HepG2 (cell line): ENCODE measurements around the gene TSPYL4. TPM values are rescaled to one million over a fixed set of nuclear protein-coding genes. Genes with fewer than 3 reads are reported as not detected.

Experiments
- FOXJ3 ChIP-seq: sonication (generic); formaldehyde crosslinking; IDR thresholded peaks from 2 replicates; pipeline ENCODE4 v1.4.0; 2020; ENCODE audit warnings: missing genetic modification reagents, mild to moderate bottlenecking, borderline replicate concordance
- GTF3A ChIP-seq: sonication (generic); formaldehyde crosslinking; conservative IDR thresholded peaks from 2 replicates; pipeline ENCODE4 v1.4.0; 2020; ENCODE audit warnings: mild to moderate bottlenecking, missing genetic modification reagents
- HDAC1 ChIP-seq: sonication (generic); formaldehyde crosslinking; IDR thresholded peaks from 2 replicates; pipeline ENCODE4 v1.5.1; 2020; ENCODE audit warnings: mild to moderate bottlenecking, missing genetic modification reagents
- MBD4 ChIP-seq: IDR thresholded peaks from 2 replicates; pipeline ENCODE4 v1.6.1; 2012; ENCODE audit warnings: low read length, inconsistent platforms, borderline replicate concordance
- NFE2L1 ChIP-seq: sonication (generic); formaldehyde crosslinking; IDR thresholded peaks from 2 replicates; pipeline ENCODE4 v1.4.0; 2020; ENCODE audit warnings: missing genetic modification reagents, mild to moderate bottlenecking, borderline replicate concordance
- PHB2 ChIP-seq: fragments of 450-650 bp; IDR thresholded peaks from 2 replicates; pipeline ENCODE4 v1.6.1; 2018; ENCODE audit not compliant: partially characterized antibody
- SALL2 ChIP-seq: sonication (generic); formaldehyde crosslinking; IDR thresholded peaks from 2 replicates; pipeline ENCODE4 v1.8.1; 2023; ENCODE audit warnings: mild to moderate bottlenecking, missing genetic modification reagents, inconsistent platforms
- ZFY ChIP-seq: sonication (generic); formaldehyde crosslinking; IDR thresholded peaks from 2 replicates; pipeline ENCODE4 v1.4.0; 2020; ENCODE audit warnings: missing genetic modification reagents
- ZMYM3 ChIP-seq: sonication (generic); formaldehyde crosslinking; IDR thresholded peaks from 2 replicates; pipeline ENCODE4 v1.5.1; 2020; ENCODE audit warnings: mild to moderate bottlenecking, missing genetic modification reagents
- ZNF136 ChIP-seq: sonication (generic); formaldehyde crosslinking; IDR thresholded peaks from 2 replicates; pipeline ENCODE4 v1.8.1; 2022; ENCODE audit warnings: low read depth, mild to moderate bottlenecking, moderate library complexity, missing genetic modification reagents
- ZNF33A ChIP-seq: sonication (generic); formaldehyde crosslinking; IDR thresholded peaks from 2 replicates; pipeline ENCODE4 v1.5.1; 2020; ENCODE audit warnings: missing genetic modification reagents, mild to moderate bottlenecking, moderate library complexity, borderline replicate concordance
- ZNF737 ChIP-seq: sonication (generic); formaldehyde crosslinking; IDR thresholded peaks from 2 replicates; pipeline ENCODE4 v1.5.0; 2020; ENCODE audit warnings: missing genetic modification reagents, mild to moderate bottlenecking, borderline replicate concordance
- ZNF83 ChIP-seq: sonication (generic); formaldehyde crosslinking; IDR thresholded peaks from 2 replicates; pipeline ENCODE4 v1.4.0; 2020; ENCODE audit warnings: missing genetic modification reagents, mild to moderate bottlenecking, borderline replicate concordance
- polyA plus RNA-seq, 8 experiments: library from polyadenylated mRNA; depleted of rRNA in 3 of 8; stranded (reverse) in 7 of 8; unstranded in 1 of 8; fragments of >200 nt; fragmentation: Illumina TruSeq in 4 of 8; extraction: Trizol in 4 of 8; gene quantifications; 2 replicates each; pipeline versions ENCODE4 v1.2.1 to v1.2.3, GENCODE V29; 2011 to 2016; ENCODE audit warnings: low read depth in 4 of 8, missing spikeins in 1 of 8, mixed read lengths in 1 of 8; ENCODE audit not compliant: insufficient read depth in 1 of 8
- total RNA-seq, 5 experiments: library from RNA; depleted of rRNA; stranded (reverse); fragments of >200 nt; fragmentation: Illumina TruSeq; extraction: Trizol; gene quantifications; 2 replicates each; pipeline ENCODE4 v1.2.3, GENCODE V29; 2016; ENCODE audit warnings: low read depth in 1 of 5
- TF ChIP-seq, protein P1 (sequence below): sonication (generic); formaldehyde crosslinking; IDR thresholded peaks from 2 replicates; pipeline ENCODE4 v1.4.0; 2020; ENCODE audit warnings: missing genetic modification reagents, mild to moderate bottlenecking, borderline replicate concordance
- TF ChIP-seq, protein P2 (sequence below): sonication (generic); formaldehyde crosslinking; IDR thresholded peaks from 2 replicates; pipeline ENCODE4 v1.5.1; 2020; ENCODE audit warnings: mild to moderate bottlenecking, missing genetic modification reagents, borderline replicate concordance
- TF ChIP-seq, protein P3 (sequence below): sonication (generic); formaldehyde crosslinking; IDR thresholded peaks from 2 replicates; pipeline ENCODE4 v1.4.0; 2020; ENCODE audit warnings: missing genetic modification reagents

TSPYL4 gene
- total and polyA plus RNA-seq, 2 of the 13 experiments (the other 11 are each of a cell fraction or from before 2014, with no cell fraction given): 18.0 to 19.7 TPM

DNA sequence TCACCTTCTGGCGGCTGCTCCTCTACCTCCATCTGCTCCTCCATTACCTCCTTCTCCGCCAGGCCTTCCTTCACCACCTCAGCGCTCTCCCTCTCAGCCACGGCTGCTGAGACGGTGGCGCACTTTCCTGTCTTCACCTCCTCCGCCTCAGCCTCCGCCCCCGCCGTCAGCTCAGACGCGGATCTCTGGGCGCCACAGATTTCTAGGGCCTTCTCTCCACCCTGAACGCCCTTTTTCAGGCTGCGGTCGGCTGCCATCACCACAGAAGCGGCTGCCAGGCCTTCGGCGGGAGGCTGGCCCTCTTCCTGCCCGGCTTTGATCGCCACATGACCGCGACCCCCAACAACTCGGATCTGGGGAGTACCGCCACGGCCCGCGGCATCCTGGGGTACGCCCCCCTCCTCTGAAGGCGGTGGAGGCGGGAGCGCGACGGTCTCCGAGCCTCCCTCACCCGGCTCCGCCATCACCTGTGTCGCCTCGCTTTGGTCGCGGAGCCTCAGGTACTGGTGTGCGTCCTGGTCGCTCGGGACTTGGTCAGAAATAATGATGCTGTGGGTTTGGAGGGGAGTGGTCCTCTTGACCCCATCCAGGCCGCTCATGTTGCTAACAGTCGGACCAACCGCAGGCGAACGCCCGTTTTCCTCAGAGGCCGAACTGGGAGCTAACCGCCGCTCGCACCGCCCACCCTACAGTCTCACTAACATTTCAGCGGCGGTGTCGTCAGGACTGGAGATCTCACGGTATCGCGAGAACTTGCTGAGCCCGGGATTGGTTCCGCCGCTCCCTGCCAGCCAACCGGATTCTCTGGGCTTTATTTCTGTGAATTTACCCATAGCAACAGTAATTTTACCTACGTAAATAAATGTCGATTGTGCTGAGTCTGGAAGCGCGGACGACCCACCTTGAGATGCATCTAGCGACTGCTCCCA, 25.6 kb upstream of the TSPYL4 start, which contains the start of gene TSPYL1 (continued):
- peak; percentile 87 for TF ChIP-seq ZFY (CRISPR knock-in tag)
- no peak for TF ChIP-seq NFE2L1
- TF ChIP-seq ZNF136 (CRISPR knock-in tag): peak; percentile 86; the same call in 1 of the 2 replicates
- TF ChIP-seq ZNF33A (CRISPR knock-in tag): peak; percentile 72; the same call in 1 of the 2 replicates
- no peak for TF ChIP-seq PHB2
- TF ChIP-seq GTF3A (CRISPR knock-in tag): peak; percentile 94
- TF ChIP-seq ZMYM3 (CRISPR knock-in tag): no peak
- TF ChIP-seq ZNF737 (CRISPR knock-in tag): no peak
- peak; percentile 42; the same call in 1 of the 2 replicates for TF ChIP-seq FOXJ3 (CRISPR knock-in tag)
- no peak; the same call in 1 of the 2 replicates for TF ChIP-seq SALL2 (CRISPR knock-in tag)
- TF ChIP-seq MBD4: no peak
- TF ChIP-seq, protein P1, sequence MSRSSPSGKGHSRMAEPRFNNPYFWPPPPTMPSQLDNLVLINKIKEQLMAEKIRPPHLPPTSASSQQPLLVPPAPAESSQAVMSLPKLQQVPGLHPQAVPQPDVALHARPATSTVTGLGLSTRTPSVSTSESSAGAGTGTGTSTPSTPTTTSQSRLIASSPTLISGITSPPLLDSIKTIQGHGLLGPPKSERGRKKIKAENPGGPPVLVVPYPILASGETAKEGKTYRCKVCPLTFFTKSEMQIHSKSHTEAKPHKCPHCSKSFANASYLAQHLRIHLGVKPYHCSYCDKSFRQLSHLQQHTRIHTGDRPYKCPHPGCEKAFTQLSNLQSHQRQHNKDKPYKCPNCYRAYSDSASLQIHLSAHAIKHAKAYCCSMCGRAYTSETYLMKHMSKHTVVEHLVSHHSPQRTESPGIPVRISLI (CRISPR knock-in tag): no peak
- peak; percentile 89 for TF ChIP-seq HDAC1
- TF ChIP-seq, protein P2, sequence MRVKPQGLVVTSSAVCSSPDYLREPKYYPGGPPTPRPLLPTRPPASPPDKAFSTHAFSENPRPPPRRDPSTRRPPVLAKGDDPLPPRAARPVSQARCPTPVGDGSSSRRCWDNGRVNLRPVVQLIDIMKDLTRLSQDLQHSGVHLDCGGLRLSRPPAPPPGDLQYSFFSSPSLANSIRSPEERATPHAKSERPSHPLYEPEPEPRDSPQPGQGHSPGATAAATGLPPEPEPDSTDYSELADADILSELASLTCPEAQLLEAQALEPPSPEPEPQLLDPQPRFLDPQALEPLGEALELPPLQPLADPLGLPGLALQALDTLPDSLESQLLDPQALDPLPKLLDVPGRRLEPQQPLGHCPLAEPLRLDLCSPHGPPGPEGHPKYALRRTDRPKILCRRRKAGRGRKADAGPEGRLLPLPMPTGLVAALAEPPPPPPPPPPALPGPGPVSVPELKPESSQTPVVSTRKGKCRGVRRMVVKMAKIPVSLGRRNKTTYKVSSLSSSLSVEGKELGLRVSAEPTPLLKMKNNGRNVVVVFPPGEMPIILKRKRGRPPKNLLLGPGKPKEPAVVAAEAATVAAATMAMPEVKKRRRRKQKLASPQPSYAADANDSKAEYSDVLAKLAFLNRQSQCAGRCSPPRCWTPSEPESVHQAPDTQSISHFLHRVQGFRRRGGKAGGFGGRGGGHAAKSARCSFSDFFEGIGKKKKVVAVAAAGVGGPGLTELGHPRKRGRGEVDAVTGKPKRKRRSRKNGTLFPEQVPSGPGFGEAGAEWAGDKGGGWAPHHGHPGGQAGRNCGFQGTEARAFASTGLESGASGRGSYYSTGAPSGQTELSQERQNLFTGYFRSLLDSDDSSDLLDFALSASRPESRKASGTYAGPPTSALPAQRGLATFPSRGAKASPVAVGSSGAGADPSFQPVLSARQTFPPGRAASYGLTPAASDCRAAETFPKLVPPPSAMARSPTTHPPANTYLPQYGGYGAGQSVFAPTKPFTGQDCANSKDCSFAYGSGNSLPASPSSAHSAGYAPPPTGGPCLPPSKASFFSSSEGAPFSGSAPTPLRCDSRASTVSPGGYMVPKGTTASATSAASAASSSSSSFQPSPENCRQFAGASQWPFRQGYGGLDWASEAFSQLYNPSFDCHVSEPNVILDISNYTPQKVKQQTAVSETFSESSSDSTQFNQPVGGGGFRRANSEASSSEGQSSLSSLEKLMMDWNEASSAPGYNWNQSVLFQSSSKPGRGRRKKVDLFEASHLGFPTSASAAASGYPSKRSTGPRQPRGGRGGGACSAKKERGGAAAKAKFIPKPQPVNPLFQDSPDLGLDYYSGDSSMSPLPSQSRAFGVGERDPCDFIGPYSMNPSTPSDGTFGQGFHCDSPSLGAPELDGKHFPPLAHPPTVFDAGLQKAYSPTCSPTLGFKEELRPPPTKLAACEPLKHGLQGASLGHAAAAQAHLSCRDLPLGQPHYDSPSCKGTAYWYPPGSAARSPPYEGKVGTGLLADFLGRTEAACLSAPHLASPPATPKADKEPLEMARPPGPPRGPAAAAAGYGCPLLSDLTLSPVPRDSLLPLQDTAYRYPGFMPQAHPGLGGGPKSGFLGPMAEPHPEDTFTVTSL: peak; percentile 76; the same call in 1 of the 2 replicates
- TF ChIP-seq ZNF83 (CRISPR knock-in tag): peak; percentile 83; the same call in 1 of the 2 replicates
- TF ChIP-seq, protein P3, sequence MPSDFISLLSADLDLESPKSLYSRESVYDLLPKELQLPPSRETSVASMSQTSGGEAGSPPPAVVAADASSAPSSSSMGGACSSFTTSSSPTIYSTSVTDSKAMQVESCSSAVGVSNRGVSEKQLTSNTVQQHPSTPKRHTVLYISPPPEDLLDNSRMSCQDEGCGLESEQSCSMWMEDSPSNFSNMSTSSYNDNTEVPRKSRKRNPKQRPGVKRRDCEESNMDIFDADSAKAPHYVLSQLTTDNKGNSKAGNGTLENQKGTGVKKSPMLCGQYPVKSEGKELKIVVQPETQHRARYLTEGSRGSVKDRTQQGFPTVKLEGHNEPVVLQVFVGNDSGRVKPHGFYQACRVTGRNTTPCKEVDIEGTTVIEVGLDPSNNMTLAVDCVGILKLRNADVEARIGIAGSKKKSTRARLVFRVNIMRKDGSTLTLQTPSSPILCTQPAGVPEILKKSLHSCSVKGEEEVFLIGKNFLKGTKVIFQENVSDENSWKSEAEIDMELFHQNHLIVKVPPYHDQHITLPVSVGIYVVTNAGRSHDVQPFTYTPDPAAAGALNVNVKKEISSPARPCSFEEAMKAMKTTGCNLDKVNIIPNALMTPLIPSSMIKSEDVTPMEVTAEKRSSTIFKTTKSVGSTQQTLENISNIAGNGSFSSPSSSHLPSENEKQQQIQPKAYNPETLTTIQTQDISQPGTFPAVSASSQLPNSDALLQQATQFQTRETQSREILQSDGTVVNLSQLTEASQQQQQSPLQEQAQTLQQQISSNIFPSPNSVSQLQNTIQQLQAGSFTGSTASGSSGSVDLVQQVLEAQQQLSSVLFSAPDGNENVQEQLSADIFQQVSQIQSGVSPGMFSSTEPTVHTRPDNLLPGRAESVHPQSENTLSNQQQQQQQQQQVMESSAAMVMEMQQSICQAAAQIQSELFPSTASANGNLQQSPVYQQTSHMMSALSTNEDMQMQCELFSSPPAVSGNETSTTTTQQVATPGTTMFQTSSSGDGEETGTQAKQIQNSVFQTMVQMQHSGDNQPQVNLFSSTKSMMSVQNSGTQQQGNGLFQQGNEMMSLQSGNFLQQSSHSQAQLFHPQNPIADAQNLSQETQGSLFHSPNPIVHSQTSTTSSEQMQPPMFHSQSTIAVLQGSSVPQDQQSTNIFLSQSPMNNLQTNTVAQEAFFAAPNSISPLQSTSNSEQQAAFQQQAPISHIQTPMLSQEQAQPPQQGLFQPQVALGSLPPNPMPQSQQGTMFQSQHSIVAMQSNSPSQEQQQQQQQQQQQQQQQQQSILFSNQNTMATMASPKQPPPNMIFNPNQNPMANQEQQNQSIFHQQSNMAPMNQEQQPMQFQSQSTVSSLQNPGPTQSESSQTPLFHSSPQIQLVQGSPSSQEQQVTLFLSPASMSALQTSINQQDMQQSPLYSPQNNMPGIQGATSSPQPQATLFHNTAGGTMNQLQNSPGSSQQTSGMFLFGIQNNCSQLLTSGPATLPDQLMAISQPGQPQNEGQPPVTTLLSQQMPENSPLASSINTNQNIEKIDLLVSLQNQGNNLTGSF (CRISPR knock-in tag): peak; percentile 29; the same call in 1 of the 2 replicates
